NCI-H187 treated with DMSO at 0.1 percent for 48 hours (cell line): ENCODE results near the gene OR1L8.
"Not testable (repeated sequence)": the region's sequence is repeated elsewhere in the genome, so short reads cannot be mapped to it uniquely, and the experiment has no call there.

Experiments
- DNase-seq: peaks from one replicate; lab custom pipeline; 2025; lab: John Stamatoyannopoulos, UW

OR1L8 gene, protein sequence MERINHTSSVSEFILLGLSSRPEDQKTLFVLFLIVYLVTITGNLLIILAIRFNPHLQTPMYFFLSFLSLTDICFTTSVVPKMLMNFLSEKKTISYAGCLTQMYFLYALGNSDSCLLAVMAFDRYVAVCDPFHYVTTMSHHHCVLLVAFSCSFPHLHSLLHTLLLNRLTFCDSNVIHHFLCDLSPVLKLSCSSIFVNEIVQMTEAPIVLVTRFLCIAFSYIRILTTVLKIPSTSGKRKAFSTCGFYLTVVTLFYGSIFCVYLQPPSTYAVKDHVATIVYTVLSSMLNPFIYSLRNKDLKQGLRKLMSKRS

DNA sequence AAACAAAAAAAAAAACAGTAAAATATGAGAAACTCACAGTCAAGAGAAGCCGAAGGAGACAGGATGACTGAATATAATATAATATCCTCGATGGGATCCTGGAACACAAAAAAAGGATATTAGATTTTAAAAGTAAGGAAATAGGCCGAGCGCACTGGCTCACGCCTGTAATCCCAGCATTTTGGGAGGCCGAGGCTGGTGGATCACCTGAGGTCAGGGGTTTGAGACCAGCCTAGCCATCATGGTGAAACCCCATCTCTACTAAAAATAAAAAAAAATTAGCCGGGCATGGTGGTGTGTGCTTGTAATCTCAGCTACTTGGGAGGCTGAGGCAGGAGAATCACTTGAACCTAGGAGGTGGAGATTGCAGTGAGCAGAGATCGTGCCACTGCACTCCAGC, at the start of gene OR1L8:
TSS of gene OR1L8 (minus strand) at position 101 of the 400 bp plus-strand sequence. CDS start 14,907 bp downstream, outside the sequence.
- DNase-seq, result not testable (repeated sequence)

DNA sequence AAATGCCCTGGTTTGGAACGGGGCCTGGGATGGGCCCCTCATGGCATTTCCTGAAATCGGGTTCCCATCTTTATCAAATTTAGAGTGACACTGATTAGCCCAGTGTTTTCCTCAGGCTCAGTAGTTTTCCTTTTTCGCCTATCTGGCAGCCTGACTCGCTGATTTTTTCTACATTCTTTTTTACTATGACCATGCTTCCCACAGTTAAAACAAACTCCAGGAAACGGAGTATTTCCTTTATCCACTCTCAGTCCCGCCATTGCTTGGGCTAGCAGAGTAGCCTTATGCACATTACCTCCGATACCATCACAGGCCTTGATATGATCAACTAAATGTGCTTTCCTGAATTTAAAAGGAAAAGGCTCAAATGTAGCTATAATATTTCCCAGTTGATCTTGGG, 36.8 kb upstream of the OR1L8 start:
- no peak for DNase-seq

DNA sequence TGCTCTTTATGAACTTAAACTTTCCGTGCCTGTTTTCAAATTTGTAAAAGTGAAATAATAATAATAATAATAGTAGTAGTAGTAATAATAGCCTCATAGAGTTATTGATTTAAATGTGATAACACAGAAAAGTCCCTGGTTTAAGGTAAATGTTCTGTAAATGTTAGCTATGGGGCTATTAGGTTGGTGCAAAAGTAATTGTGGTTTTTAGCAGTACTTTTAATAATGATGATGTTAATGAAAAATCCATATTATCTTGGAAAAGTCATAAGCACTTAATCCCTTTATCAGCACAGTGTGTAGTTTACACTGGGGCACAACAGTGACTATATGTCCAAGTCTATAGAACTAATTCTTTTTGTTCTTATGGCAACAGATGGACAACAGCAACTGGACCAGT, 31.2 kb upstream of the OR1L8 start, which contains the start of gene OR1Q1:
TSS of gene OR1Q1 (plus strand) at position 377 of the 400 bp plus-strand sequence. CDS start at position 377, 0 bp downstream.
- no peak for DNase-seq

DNA sequence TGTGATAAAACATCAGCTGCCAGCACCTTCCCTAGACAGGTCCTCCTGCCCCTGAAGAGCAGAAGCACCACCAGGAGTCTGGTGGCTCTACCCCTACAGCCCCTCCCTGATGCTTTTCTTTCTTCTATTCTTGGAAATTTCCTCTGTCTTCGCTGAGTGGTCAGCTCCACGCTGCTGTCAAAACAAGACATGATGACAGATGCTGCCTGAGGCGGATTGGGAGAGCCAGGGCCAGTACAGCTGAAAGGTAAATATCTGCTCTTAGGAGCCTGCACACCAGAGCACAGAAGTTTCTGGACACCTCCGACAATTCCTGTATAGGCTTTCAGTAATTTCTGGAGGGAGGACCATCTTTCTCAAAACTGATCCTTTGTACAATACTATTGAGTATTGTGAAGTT, 26.6 kb upstream of the OR1L8 start:
- no peak for DNase-seq

- DNase-seq, result no peak
Observed at GRCh38 chr9:122606587-122606986, 23.4 kb upstream of the OR1L8 start.

GRCh38 chr9:122605691-122606090, 22.5 kb upstream of the OR1L8 start:
- no peak for DNase-seq

DNA sequence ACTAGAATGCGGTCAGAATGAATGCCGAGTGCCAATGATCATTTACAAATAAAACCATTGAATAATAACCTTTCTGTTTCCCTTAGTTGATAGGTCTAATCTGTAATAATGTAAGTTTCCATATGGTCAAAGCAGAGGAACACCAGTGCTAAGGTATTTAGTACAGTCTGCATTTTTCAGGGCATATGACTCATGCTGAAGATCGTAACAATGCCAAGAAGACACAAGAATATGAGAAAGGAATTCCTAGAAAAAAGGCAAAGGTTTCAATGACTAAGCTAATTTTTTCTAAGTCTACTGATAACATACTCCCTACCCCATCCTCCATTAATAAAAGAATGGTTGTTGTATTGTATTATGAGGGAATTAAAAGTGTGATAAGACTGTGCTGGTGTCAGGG, 2.8 kb downstream of the OR1L8 start:
- no peak for DNase-seq

DNA sequence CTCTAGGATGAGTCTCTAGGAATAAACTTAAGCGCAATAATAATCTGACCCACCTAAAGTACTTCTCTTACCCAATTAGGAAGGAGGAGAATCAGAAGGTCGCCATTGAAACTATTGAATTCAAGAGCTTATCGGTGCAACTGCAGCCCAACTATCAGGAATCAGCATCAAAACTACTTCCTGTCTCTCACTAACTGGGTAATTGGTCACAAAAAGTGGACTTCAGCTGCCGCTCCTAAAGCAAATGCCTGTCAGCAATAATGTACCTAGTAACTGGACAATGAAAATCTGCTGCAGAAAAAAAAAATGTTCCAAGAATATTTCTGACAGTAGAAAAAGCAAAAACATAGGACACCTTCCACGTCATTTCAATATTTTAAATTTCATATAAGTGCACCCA, 3.3 kb downstream of the OR1L8 start:
- DNase-seq, result no peak

DNA sequence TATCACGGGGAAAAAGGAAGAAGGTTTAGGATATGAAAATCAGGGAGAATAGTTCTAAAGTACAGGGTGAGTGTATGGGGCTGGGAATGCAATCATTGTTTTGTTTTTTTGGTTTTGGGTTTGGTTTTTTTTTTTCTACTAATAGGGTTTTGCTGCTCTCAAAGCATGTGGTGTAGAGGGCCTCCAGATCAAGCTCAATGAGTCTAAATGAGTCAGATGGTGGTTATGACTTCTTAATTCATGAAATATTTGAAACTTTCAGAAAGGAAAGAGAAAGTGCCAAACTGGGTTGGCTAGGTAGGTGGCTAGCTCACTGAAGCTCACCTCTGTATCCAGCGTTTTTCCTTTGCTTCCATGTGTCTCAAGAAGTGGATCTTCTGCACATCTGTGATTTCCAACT, 10.7 kb downstream of the OR1L8 start:
- no peak for DNase-seq

GRCh38 chr9:122567901-122568300, 15.3 kb downstream of the OR1L8 start:
- DNase-seq, result no peak

- DNase-seq, result no peak
Observed at GRCh38 chr9:122562134-122562760, 20.9 kb downstream of the OR1L8 start.

DNA sequence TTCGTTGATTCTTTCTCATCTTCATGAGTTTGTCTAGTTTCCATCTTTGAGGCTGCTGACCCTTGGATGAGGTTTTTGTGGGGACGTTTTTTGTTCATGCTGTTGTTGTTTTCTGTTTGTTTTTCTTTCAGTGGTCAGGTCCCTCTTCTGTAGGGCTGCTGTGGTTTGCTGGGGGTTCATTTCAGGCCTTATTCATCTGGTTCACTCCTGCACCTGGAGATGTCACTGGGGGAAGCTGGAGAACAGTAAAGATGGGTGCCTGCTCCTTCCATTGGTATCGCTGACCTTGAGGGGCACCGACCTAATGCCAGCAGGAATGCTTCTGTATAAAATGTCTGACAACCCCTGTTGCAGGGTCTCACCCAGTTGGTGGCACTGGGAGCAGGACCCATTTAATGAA, 21.7 kb downstream of the OR1L8 start:
- DNase-seq, result no peak

GRCh38 chr9:122552812-122553211, 30.4 kb downstream of the OR1L8 start, which contains the start of gene OR1N2:
OR1N2 (plus strand) TSS chr9:122553112; CDS start chr9:122553212, 100 bp downstream.
- DNase-seq, result no peak

- no peak for DNase-seq
Observed at GRCh38 chr9:122551371-122551770, 31.8 kb downstream of the OR1L8 start.

GRCh38 chr9:122546196-122546595, 37.0 kb downstream of the OR1L8 start:
- no peak for DNase-seq

- DNase-seq, result no peak
Observed at GRCh38 chr9:122538757-122539156, 44.4 kb downstream of the OR1L8 start.

DNA sequence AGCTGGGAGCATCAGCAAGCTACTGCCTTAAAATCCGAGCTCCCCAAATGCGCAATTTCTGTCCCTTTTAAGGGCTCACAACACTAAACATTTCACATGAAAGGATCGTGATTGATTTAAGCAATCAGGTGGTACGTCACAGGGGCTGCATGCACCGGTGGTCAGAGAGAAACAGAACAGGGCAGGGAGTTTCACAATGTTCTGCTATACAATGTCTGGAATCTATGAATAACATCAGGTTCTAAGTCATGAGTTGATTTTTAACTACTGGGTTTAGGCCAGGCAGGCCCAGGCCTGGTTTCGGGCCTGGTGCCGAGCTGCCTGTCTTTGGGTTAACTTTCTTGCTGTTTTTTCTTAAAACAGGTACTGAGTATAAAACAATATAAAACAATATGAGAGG, 46.1 kb downstream of the OR1L8 start:
- not testable (repeated sequence) for DNase-seq

- DNase-seq, result no peak
Observed at GRCh38 chr9:122536134-122536533, 47.0 kb downstream of the OR1L8 start.

DNA sequence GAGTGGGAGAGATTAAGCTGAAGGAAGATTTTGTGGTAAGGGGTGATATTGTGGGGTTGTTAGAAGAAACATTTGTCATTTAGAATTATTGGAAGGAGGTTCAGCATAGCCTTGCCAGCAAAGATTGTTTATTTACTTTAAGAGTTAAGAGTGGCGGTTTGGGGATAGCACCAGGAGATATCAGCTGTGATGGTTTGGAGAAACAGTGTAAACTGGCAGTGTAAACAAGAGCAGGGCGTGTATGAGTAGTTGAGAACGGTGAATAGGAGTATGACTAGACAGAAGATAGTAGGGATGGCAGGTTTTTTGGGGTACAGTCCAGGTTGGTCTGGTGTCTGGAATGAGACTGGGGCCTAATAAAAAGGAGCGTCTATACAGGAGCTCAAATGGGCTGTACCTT, 52.0 kb downstream of the OR1L8 start:
- not testable (repeated sequence) for DNase-seq

- no peak for DNase-seq
Observed at GRCh38 chr9:122527193-122527592, 56.0 kb downstream of the OR1L8 start, which contains the start of gene OR1N1. OR1N1 (minus strand) TSS chr9:122527293; CDS start chr9:122527293, 0 bp downstream.

DNA sequence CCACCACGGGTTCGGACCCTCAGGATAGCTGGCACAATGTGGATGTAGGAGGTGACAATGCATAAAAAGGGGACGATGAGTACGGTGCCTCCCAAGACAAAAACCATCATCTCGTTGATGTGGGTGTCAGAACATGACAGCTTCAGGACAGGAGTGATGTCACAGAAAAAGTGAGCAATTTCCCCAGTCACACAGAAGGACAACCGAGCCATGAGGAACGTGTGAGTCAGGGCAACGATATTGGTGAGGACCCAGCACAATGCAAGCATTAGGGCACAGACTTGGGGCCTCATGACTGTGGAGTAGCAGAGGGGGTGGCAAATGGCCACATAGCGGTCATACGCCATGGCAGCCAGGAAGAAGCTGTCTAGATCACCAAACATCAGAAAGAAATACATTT, 56.6 kb downstream of the OR1L8 start:
- no peak for DNase-seq

- DNase-seq, result no peak
Observed at GRCh38 chr9:122519376-122519775, 63.8 kb downstream of the OR1L8 start.

GRCh38 chr9:122518841-122519240, 64.3 kb downstream of the OR1L8 start, which contains the start of gene OR1J4:
OR1J4 (plus strand) TSS chr9:122519141; CDS start chr9:122519141, 0 bp downstream.
- no peak for DNase-seq
